ENCODE results near the gene MAP1LC3B2. TPM values are rescaled to one million over a fixed set of nuclear protein-coding genes. Genes with fewer than 3 reads are reported as not detected.
"Not testable (repeated sequence)": the region's sequence is repeated elsewhere in the genome, so short reads cannot be mapped to it uniquely, and the experiment has no call there.

MAP1LC3B2 gene
- total RNA-seq, 4 donors from 2014 or later, result 1.1 to 2.5 TPM; not detected in 2

DNA sequence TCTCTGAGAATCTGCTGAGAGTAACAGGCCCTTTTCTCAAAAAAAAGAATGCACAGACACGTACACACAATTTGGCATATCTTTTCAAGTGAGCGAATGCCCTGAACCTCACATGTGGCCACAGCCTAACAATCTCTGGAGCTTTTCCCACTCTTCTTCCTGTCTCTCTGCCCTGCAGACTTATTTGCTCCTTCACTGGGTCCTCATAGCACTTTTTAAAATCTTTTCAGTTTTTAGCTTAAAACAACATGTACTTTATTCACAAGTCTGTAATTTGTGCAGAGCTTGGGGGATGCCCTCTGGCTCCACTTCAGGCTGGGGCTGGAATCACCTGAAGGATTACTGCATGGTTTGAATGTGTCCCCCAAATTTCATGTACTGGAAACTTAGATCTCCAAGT is 9.0 kb downstream of the MAP1LC3B2 start:
- H3K36me3 ChIP-seq, result no peaks in the 10 kb centered on the region
- 93% methylated on average over 2 of the region's 2 CpGs; no CpG with 5 or more reads in 1 of the 2 donors for WGBS, 2 donors (ENCODE audit: low coverage in 1 of 2)
- peaks cover 7 to 8% of the 10 kb centered on the region in 2 donors for H3K9me3 ChIP-seq
- intact Hi-C loops (cut with DNase I; ENCODE audit: low total_unique reads), result no loop called here
- H3K4me1 ChIP-seq, result no peaks in the 10 kb centered on the region
- no peak overlapping the region for H3K4me3 ChIP-seq
- H3K27ac ChIP-seq, result no peak overlapping the region
- in situ Hi-C loops (cut with MboI; ENCODE audit: low pct_ligation_motif_present in 1 of 4, low pct_unique_long_range_greater_than_20kb in 1 of 4, low sequenced_read_pairs in 3 of 4), result no loop called here
- TF ChIP-seq POLR2AphosphoS5 (IDR thresholded peaks at IDR 0.05), result no peak
- no peak for TF ChIP-seq POLR2A (IDR thresholded peaks at IDR 0.05)
- TF ChIP-seq, protein P1, sequence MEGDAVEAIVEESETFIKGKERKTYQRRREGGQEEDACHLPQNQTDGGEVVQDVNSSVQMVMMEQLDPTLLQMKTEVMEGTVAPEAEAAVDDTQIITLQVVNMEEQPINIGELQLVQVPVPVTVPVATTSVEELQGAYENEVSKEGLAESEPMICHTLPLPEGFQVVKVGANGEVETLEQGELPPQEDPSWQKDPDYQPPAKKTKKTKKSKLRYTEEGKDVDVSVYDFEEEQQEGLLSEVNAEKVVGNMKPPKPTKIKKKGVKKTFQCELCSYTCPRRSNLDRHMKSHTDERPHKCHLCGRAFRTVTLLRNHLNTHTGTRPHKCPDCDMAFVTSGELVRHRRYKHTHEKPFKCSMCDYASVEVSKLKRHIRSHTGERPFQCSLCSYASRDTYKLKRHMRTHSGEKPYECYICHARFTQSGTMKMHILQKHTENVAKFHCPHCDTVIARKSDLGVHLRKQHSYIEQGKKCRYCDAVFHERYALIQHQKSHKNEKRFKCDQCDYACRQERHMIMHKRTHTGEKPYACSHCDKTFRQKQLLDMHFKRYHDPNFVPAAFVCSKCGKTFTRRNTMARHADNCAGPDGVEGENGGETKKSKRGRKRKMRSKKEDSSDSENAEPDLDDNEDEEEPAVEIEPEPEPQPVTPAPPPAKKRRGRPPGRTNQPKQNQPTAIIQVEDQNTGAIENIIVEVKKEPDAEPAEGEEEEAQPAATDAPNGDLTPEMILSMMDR (IDR thresholded peaks at IDR 0.05), result no peak
- no peak for TF ChIP-seq EP300 (IDR thresholded peaks at IDR 0.05; ENCODE audit: low read depth)
- H3K27me3 ChIP-seq, result no peaks in the 10 kb centered on the region
- DNase-seq, result no peak

DNA sequence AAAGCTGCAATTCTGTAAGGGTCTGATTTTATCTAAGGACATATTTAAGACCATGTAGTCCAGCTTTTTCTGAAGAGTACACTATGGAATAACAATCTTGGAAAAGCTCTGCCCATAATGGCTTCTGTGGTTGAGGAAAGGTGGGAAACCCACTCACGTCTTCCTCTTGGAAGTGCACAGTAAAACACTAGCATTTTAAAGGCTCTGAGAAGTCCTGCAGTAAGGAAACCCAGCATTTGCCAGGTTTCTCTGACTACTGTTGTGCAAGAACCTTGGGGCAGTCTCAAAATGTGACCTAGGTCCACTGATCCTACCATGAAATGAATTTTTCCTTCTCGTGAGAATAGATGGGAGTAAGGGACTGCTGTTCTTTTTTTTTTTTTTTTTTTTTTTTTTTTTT is 11.9 kb downstream of the MAP1LC3B2 start:
- WGBS, 2 donors (ENCODE audit: low coverage in 1 of 2), result 68 to 91% methylated on average over 2 of the region's 2 CpGs
- intact Hi-C loops (cut with DNase I; ENCODE audit: low total_unique reads) (no loop called here), in situ Hi-C loops (cut with MboI; ENCODE audit: low pct_ligation_motif_present in 1 of 4, low pct_unique_long_range_greater_than_20kb in 1 of 4, low sequenced_read_pairs in 3 of 4) (no loop called here)
- H3K27ac ChIP-seq, result no peak overlapping the region
- no peak for TF ChIP-seq EP300 (IDR thresholded peaks at IDR 0.05; ENCODE audit: low read depth)
- no peak for TF ChIP-seq POLR2A (IDR thresholded peaks at IDR 0.05)
- TF ChIP-seq POLR2AphosphoS5 (IDR thresholded peaks at IDR 0.05), result no peak
- TF ChIP-seq, protein P1 (IDR thresholded peaks at IDR 0.05), result no peak
- H3K4me3 ChIP-seq, result no peak overlapping the region
- H3K27me3 ChIP-seq, result no peaks in the 10 kb centered on the region
- H3K36me3 ChIP-seq, result no peaks in the 10 kb centered on the region
- no peaks in the 10 kb centered on the region for H3K4me1 ChIP-seq
- DNase-seq, result no peak
- no peaks in the 10 kb centered on the region for H3K9me3 ChIP-seq

DNA sequence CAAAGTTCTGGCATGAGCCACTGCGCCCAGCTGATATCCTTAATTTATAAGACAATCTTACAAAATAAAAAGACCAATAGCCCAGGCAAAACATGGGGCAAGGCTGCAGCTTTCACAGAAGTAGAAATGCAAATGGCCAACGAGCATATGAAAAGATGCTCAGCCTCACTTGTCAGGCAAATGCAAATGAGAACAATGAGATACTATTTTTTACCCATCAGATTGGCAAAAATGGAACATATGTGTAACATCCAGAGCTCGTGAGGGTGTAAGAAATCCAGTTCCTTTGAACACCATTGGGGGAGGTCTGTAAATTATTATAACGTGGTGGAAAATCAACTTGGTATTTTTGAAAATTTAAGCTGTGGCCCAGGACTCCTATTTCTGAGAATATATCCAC is 14.6 kb downstream of the MAP1LC3B2 start:
- intact Hi-C loops (cut with DNase I; ENCODE audit: low total_unique reads), result no loop called here
- Histone ChIP-seq H3K9me3 (no peaks in the 10 kb centered on the region), H3K36me3 (no peaks in the 10 kb centered on the region), H3K4me1 (no peaks in the 10 kb centered on the region), H3K27ac (no peak overlapping the region), H3K4me3 (no peak overlapping the region), H3K27me3 (no peaks in the 10 kb centered on the region)
- no peak for DNase-seq
- WGBS, 2 donors (ENCODE audit: low coverage in 1 of 2), result 89% methylated on average over 4 of the region's 4 CpGs
- TF ChIP-seq POLR2A (IDR thresholded peaks at IDR 0.05) (no peak), POLR2AphosphoS5 (IDR thresholded peaks at IDR 0.05) (no peak), EP300 (IDR thresholded peaks at IDR 0.05; ENCODE audit: low read depth) (no peak)
- TF ChIP-seq, protein P1 (IDR thresholded peaks at IDR 0.05), result no peak
- in situ Hi-C loops (cut with MboI; ENCODE audit: low pct_ligation_motif_present in 1 of 4, low pct_unique_long_range_greater_than_20kb in 1 of 4, low sequenced_read_pairs in 3 of 4), result no loop called here

DNA sequence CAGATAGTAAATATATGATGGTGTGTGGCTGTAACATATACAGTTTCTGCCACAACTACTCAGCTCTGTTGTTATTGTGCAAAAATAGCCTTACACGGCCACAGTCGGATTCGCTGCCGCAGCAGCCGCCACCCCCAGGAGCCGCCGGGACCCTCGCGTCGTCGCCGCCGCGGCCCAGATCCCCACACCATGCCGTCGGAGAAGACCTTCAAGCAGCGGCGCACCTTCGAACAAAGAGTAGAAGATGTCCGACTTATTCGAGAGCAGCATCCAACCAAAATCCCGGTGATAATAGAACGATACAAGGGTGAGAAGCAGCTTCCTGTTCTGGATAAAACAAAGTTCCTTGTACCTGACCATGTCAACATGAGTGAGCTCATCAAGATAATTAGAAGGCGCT is 16.6 kb downstream of the MAP1LC3B2 start:
- DNase-seq; H3K27me3 ChIP-seq; H3K36me3 ChIP-seq; in situ Hi-C loops (cut with MboI; ENCODE audit: low pct_ligation_motif_present in 1 of 4, low pct_unique_long_range_greater_than_20kb in 1 of 4, low sequenced_read_pairs in 3 of 4); intact Hi-C loops (cut with DNase I; ENCODE audit: low total_unique reads); H3K9me3 ChIP-seq; H3K27ac ChIP-seq; H3K4me1 ChIP-seq; H3K4me3 ChIP-seq: not testable (repeated sequence)
- WGBS, 2 donors (ENCODE audit: low coverage in 1 of 2), result 95 to 96% methylated on average over 9 to 24 of the region's 24 CpGs

DNA sequence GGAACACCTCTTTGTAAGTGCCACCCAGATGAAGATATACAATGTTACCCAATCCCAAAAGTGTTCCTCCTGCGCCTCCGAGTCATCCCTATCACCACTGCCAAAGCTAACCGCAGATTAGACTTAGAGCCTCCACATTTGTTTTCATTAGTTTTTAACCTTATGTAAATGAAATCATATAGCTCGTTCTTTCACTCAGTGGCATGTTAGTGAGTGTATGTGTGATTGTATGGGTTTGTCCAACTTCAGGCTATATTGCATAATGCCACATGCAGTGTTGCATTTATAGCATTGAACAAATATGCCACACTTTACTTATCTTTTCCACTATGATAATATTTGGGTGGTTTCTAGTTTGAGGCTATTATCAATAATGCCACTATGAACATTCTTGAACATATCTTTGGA is 18.0 kb downstream of the MAP1LC3B2 start:
- H3K27me3 ChIP-seq, result no peaks in the 10 kb centered on the region
- no peaks in the 10 kb centered on the region for H3K4me1 ChIP-seq
- TF ChIP-seq POLR2AphosphoS5 (IDR thresholded peaks at IDR 0.05) (no peak), POLR2A (IDR thresholded peaks at IDR 0.05) (no peak), EP300 (IDR thresholded peaks at IDR 0.05; ENCODE audit: low read depth) (no peak)
- TF ChIP-seq, protein P1 (IDR thresholded peaks at IDR 0.05), result no peak
- H3K36me3 ChIP-seq, result no peaks in the 10 kb centered on the region
- no peaks in the 10 kb centered on the region for H3K9me3 ChIP-seq
- no peak overlapping the region for H3K27ac ChIP-seq
- 96 to 100% methylated on average over 4 of the region's 4 CpGs for WGBS, 2 donors (ENCODE audit: low coverage in 1 of 2)
- in situ Hi-C loops (cut with MboI; ENCODE audit: low pct_ligation_motif_present in 1 of 4, low pct_unique_long_range_greater_than_20kb in 1 of 4, low sequenced_read_pairs in 3 of 4), result no loop called here
- no peak for DNase-seq
- intact Hi-C loops (cut with DNase I; ENCODE audit: low total_unique reads), result no loop called here
- no peak overlapping the region for H3K4me3 ChIP-seq
